ENCODE results near the gene MICU2.
A peak's percentile ranks its signal among the peaks of the same experiment; 100 is the strongest.

MICU2 gene, protein sequence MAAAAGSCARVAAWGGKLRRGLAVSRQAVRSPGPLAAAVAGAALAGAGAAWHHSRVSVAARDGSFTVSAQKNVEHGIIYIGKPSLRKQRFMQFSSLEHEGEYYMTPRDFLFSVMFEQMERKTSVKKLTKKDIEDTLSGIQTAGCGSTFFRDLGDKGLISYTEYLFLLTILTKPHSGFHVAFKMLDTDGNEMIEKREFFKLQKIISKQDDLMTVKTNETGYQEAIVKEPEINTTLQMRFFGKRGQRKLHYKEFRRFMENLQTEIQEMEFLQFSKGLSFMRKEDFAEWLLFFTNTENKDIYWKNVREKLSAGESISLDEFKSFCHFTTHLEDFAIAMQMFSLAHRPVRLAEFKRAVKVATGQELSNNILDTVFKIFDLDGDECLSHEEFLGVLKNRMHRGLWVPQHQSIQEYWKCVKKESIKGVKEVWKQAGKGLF

DNA sequence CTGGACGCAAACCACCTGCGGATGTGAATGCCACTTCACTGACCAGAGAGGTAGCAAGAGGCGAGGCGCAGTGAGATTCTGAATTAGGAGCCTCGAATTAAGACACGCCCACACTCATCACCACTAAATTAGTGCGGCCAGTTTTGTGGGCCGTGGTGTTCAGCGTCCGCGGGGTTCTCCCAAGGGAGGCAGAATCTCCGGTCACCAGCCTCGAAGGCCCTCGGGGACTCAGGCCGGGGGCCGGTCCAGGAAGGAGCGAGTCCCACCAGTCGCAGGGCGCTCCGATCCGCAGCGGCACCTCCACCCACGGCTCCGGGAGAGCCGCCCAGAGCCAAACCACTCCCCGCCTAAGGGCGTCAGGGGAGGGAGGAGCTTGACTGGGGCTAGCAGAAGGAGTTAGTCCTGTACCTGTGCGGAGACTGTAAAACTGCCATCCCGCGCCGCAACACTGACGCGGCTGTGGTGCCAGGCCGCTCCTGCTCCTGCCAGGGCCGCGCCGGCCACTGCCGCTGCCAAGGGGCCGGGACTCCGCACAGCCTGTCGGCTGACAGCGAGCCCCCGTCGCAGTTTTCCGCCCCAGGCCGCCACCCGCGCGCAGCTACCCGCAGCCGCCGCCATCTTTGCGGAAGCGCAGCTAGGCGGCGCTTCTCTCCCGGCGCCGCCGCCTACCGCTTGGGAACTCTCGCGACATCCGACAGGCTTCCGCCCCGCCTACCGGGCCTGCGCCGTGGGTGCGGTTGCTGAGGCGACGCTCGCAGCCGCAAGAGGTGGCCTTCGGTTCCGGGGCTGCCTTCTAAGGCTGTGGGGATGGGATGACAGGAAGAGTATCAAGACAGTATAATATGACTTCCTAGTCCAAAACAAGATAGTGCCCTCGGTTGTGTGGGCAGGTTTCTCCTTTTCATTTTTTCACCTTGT, at the start of gene MICU2:
Gene MICU2 (minus strand): TSS at position 640 of the 918 bp plus-strand sequence. CDS start 22 bp downstream, at position 618.
- DNase-seq, result peak; percentile 94 to 96

GRCh38 chr13:21641629-21642028, 37.7 kb upstream of the MICU2 start:
- no peak for DNase-seq

GRCh38 chr13:21639561-21639960, 35.6 kb upstream of the MICU2 start:
- no peak for DNase-seq

DNA sequence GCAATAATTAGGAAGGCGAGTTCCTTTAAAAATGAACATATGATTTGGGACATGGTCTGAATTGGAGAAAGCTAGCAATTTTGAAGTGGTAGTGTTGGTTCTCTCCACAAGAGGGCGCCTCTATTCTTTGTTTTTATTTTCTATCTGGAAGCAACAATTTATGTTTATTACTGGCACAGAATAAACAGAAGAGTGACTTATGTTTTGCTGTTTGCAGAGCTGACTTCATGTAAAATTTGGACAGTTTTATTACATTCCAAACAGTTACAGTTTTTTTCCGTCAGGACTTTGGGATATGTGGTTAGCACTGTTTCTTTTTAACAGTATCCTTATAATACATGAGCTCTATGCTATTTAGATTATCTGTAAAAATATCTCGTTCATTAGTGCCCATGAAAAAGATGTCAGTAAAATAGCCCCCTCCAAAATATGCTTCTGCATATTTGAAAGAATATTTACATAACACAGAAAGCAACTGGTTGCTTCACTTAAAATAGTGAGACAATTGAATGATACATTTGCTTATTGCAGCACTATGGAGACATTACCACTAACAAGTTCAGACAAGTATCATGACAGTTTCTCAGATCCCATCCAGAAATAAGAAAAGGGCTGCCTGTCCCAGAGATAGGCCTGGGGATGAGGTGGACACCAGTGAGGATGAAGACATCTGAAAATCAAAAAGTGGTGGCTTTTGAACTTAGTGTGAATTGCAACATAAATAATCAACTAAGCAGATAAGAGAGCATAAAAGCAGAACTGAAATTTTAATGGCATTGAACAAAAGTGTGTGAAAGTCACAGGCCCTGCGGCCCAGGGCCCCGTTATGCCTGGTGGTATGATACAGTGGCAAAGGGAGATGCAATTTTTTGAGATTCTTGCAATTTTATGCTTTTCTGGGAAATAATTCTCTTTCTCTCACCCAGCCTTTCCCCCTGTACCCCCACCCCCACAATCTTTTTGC, 34.6 kb upstream of the MICU2 start:
- peak; percentile 21 to 48 for DNase-seq

DNA sequence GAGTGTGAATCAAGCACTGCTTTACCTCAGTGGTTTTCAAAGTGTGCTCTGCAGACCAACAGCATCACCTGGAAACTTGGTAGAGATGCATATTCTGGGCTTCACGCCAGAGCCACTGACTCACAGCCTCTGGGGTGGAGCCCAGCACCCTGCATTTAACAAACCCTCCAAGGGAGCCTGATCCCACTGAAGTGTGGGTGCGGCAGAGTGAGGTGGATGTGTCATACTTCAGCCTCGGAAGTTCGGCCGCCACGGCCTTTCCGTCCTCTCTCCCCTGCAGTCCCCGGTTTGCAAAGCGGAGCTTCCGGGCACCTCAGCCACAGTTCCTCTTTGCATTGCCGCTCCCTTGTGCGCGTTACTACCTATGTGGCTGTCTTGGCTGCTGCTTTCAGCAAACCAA, 33.3 kb upstream of the MICU2 start:
- no peak for DNase-seq

DNA sequence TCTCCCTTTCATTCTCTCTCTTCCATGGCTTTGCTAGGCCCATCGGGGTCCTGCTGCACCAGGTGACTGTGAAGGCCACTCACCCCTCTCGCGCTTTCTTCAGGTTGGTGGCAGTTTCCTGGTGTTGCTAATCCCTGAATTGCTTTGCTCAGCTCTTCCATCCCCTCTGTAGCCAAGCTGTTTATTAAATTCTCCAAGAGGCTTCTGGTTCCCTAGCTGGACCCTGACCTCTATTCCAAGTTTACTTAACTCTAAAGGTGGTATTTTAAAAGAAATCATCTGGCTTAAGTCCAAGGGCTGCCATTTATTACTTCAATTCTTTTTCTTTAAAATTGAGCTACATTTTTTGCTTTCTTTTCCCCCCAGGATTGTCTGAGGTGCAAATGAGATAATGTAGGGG, 32.7 kb upstream of the MICU2 start:
- no peak for DNase-seq

DNA sequence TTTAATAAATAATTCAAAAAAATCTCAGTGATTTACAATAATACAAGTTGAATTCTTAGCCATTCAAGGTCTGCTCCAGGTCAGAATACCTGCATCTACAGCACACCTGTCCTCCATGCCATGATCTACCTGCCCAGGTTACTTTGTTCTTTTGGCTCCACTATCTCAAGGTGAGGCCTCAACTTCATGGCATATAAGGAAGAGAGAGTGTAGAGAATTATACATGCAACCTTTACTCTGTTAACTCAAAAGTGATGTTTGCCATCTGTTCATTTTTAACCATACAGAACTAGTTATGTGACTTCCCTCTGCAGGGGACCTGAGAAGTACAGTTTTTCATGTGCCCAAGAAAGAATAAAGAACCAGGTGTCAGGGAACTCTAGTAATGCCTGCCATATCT, 28.2 kb upstream of the MICU2 start:
- no peak for DNase-seq

- DNase-seq, result peak; percentile 62 to 63
Measured at GRCh38 chr13:21625366-21625765, 21.4 kb upstream of the MICU2 start.

DNA sequence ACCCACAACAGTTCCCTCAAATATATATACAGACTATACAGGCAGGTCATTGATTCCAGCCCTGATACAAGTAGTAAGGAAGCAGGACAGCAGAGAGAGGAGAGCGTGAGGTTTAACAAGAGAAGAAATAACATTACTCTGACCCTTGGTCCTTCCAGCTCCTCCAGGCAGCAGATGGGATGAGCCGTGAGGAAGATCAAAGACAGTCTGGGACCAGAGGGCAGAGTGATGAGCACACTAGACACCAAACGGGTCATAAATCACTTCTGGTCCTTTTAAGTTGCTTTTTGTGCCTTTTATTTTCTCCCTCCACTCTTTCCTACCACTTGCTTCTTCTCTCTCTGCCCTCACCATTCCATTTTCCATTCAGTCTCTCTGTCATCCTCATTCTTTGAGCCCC, 16.9 kb upstream of the MICU2 start:
- DNase-seq, result no peak

DNA sequence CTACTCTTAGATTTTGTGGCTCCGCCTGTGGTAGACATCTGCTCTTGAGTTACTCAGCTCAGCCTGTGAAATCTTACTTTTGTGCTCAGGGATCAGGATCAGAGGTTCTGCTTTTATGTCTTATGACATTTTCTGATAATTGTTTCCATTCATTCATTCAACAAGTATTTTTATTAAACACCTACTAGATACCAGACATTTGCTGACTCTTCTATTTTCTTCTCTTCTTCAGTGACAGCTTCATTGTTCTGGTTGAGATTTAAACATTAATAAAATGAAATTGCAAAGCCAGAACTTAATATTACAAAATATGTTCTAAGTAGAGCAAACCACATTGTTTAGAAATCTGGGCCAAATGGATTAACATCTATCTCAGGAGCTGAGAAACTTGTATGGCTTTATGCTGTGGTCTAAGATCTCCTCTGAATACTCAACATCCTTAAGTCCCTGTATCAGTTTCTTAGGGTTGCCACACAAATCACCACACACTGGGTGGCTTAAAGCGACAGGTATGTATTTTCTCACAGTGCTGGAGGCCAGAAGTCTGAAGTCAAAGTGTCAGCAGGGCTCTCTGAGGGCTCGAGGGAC, 15.8 kb upstream of the MICU2 start:
- no peak for DNase-seq

DNA sequence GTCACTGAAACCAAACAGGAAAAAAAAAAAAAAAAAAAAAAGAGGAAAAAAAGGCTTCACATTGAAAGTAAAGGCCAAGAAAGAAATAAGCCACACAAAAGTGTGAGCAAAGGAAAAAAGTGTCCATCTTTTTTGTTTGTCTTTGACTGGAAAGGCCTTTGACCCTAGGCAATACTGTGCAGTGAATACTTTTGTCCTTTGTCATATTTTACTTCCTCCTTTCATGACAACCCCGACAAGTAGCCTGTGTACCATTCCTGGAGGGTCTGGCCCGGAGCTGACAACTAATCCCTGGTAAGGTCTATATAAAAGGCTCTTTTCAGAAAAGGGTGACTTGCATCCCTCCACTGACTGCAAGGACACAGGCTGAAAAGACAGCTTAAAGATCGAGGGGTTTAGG, 12.9 kb upstream of the MICU2 start:
- peak in 1 of 2 experiments; percentile 17 for DNase-seq

GRCh38 chr13:21616205-21616866, 12.4 kb upstream of the MICU2 start:
- DNase-seq, result no peak

- DNase-seq, result no peak
Measured at GRCh38 chr13:21615427-21615826, 11.5 kb upstream of the MICU2 start.

DNA sequence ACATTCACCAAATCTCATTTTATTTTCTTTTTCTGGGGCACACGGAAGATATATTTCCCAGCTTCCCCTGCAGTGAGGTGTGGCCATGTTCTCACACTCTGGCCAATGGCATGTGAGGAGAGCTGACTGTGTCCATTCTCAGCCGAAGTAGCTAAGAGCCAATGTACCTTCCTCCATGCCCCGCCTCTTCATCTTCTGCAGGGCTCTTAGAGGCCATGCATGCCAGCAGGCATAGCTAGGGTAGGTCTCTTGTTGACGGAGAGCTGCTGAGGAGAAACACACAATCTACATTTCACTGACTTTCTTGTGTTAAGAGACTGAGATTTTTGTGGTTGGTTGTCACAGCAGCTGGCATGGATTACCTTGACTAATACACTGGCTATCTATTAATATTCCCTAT, 9.8 kb upstream of the MICU2 start:
- DNase-seq, result no peak

- no peak for DNase-seq
Measured at GRCh38 chr13:21611385-21611784, 7.4 kb upstream of the MICU2 start.

GRCh38 chr13:21610687-21611086, 6.7 kb upstream of the MICU2 start:
- no peak for DNase-seq

DNA sequence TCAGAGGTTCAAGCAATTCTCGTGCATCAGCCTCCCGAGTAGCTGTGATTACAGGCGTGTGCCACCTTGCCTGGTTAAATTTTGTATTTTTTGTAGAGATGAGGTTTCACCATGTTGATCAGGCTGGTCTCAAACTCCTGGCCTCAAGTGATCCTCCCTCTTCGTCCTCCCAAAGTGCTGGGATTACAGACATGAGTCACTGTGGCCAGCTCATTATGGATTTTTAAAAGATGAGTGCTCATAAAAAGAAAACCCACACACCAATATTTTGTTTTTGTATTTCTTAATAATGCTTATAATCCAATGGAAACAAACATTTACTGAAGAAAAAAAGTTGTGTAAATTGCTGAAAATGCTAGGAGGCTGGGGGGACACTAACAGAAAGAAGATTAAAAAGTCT, 5.0 kb upstream of the MICU2 start:
- no peak for DNase-seq

GRCh38 chr13:21606796-21607195, 2.8 kb upstream of the MICU2 start:
- no peak for DNase-seq

- no peak for DNase-seq
Measured at GRCh38 chr13:21606251-21606650, 2.3 kb upstream of the MICU2 start.

DNA sequence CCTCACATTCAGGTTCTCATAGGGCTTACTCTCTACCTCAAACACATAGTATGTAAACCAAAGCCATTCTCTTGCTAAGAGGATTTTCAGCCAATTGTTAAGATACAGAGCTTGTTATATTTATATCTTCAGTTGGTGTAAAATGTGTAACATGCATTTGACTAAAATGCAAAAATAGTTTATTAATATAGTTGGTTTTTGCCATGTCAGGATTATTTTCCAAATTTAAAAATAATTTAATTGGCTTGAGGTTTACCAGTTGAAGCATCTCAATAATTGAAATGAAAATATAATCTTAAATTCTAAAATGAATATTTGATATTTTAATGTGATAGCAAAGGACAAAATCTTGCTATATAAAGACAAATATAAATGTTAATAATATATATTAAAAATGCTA, 7.2 kb downstream of the MICU2 start:
- no peak for DNase-seq

GRCh38 chr13:21595546-21595822, 8.5 kb downstream of the MICU2 start:
- DNase-seq, result no peak

All from AML-193 (cell line).